T-helper 2 cell treated with Interferon-gamma antibody and Interleukin-4, amounts not matched to agents 100 ng/mL and 5 ng/mL, for 36 hours (primary cell): ENCODE data around the gene ASGR2. TPM values are rescaled to one million over a fixed set of nuclear protein-coding genes. Genes with fewer than 3 reads are reported as not detected.

Experiments
- intact Hi-C: fragments of 100-400 bp; cut with micrococcal nuclease; formaldehyde crosslinking; loops from one replicate; pipeline ENCODE4 v1.15.1; 2023
- total RNA-seq: library from RNA; stranded (reverse); gene quantifications from 2 replicates; pipeline ENCODE4 v1.2.3, GENCODE V29; 2022

Gene ASGR2
- total RNA-seq, 1 donor from 2014 or later, result not detected

DNA sequence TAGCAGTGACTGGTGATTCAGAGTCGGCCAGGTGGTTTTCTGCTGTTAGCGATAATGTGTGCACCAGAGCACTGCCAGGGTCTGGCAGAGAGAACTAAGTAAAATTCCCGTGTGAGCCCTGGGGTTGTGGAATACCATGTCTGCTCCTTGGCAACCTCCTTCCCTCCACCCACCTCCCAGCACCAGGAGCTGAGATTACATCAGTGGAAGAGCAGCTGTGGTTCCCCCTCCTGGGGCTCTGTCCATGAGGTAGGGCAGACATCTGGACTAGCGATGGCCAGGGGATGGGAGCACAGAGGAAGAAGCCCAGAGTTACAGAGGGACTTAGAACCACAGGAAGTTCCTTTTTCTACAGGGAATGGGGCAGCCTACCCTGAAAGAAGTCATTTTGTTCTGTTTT lies 50.4 kb downstream of the ASGR2 start:
- intact Hi-C loops, result no loop called here

GRCh38 chr17:7063518-7064094 lies 51.0 kb downstream of the ASGR2 start:
- intact Hi-C loops, result no loop called here

- intact Hi-C loops, result no loop called here
Measured at GRCh38 chr17:7060165-7060891, 54.3 kb downstream of the ASGR2 start.

DNA sequence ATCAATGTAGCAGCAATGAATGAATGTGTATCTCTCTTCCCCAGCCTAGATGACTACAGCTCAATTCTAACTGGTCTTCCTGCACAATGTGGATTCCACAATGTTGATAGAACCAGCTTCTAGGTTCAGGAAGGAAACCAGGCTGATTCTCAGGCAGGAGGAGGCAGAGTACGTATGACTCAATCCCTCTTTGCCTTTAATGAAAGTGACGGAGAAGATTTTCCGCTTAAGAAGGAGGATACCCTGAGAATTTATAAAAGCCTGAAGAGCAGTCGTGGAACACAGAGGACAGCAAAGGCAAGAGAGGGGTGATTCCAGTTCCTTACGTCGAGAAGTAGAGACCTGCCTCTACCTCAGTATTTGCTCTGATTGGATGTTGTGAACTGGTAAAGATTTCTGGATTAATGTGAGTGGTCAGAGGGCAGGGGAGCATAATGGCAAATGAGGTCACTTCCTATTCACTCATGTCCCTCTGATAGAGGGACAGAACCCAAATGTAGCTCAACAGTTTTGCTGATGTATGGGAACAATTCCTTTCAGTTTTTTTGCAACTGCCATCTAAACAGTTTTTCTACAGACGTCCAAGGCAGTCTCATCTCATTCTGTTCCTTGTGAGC lies 55.7 kb downstream of the ASGR2 start:
- intact Hi-C loops, result no loop called here

GRCh38 chr17:7056386-7056785 lies 58.2 kb downstream of the ASGR2 start:
- intact Hi-C loops, result no loop called here

Other genes with a start within 250 kb of the ASGR2 start
- gene ALOX12, start 118.8 kb downstream of the ASGR2 start, total RNA-seq, result not detected in 2 replicates
- 138 and 139 TPM in 2 replicates for gene RNASEK, start 102.2 kb downstream of the ASGR2 start, total RNA-seq
- 0.36 and 0.39 TPM in 2 replicates for gene BCL6B, start 91.8 kb downstream of the ASGR2 start, total RNA-seq
- 19.5 and 19.9 TPM in 2 replicates for gene SLC16A13, start 78.8 kb downstream of the ASGR2 start, total RNA-seq
- 0.09 TPM in 2 replicates for gene SLC16A11, start 70.7 kb downstream of the ASGR2 start, total RNA-seq
- gene CLEC10A, start 34.6 kb downstream of the ASGR2 start, total RNA-seq, result not detected in 2 replicates
- 0.91 and 1.8 TPM in 2 replicates for gene ASGR1, start 64.5 kb upstream of the ASGR2 start, total RNA-seq
- 9.1 and 9.6 TPM in 2 replicates for gene DLG4, start 105.0 kb upstream of the ASGR2 start, total RNA-seq
- 340 and 346 TPM in 2 replicates for gene ACADVL, start 105.1 kb upstream of the ASGR2 start, total RNA-seq
- 46.4 and 51.1 TPM in 2 replicates for gene DVL2, start 119.7 kb upstream of the ASGR2 start, total RNA-seq
- 53.4 and 55.1 TPM in 2 replicates for gene PHF23, start 124.6 kb upstream of the ASGR2 start, total RNA-seq
- gene GABARAP, start 127.6 kb upstream of the ASGR2 start, total RNA-seq, result 223 and 242 TPM in 2 replicates
- gene CTDNEP1, start 136.9 kb upstream of the ASGR2 start, total RNA-seq, result 170 and 179 TPM in 2 replicates
- gene ELP5, start 137.4 kb upstream of the ASGR2 start, total RNA-seq, result 56.5 and 57.8 TPM in 2 replicates
- 0.32 and 0.39 TPM in 2 replicates for gene CLDN7, start 147.7 kb upstream of the ASGR2 start, total RNA-seq
- gene SLC2A4, start 166.9 kb upstream of the ASGR2 start, total RNA-seq, result 0.07 TPM in 1 of 2 replicates, not detected in the other
- 1.3 and 1.4 TPM in 2 replicates for gene YBX2, start 179.8 kb upstream of the ASGR2 start, total RNA-seq
- gene EIF5A, start 192.8 kb upstream of the ASGR2 start, total RNA-seq, result 709 TPM in 2 replicates
- gene GPS2, start 200.5 kb upstream of the ASGR2 start, total RNA-seq, result 78.5 and 83.2 TPM in 2 replicates
- gene NEURL4, start 214.5 kb upstream of the ASGR2 start, total RNA-seq, result 38.5 and 44.1 TPM in 2 replicates
- gene ACAP1, start 221.7 kb upstream of the ASGR2 start, total RNA-seq, result 580 and 590 TPM in 2 replicates
- gene KCTD11, start 237.3 kb upstream of the ASGR2 start, total RNA-seq, result 8.2 TPM in 2 replicates
- gene TMEM95, start 240.3 kb upstream of the ASGR2 start, total RNA-seq, result not detected in 2 replicates